ENCODE results near the gene CIDEB.

DNA sequence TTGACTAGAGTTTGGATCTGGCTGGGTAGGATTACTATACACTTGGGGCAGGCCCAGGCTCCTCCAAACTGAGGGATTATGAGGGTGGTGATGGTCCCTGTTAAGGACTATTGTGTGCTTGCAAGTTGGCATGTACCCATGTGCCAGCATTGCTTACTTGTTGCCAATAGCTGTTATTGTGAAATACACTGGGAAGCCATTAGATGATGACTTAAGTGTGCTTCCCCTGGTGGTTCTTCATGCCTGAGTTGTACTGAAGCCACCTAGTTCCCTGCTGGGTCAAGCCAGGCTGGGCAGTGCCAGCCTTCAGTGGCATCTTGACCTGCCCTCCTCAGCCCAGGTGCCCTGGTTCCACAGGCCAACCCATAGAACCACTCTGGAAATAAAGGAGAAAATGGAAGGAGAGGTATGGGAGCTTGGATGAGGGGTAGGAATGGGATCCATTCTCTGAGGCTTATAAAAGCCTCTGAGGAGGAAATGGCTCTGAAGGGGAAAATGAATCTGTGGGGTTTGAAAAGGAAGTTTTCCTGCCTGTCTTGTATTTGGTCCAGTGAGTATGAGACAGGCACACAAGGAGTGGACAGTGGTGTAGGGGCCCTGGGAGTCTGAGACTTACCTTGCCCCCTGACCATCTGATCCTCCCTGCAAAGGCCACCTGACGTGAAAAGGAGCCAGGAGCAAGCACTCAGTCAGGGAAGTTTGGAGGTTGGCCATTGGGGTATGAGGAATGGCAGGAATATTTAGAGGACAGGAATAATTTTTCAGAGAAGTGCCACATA lies 4.2 kb upstream of the CIDEB start:
- TF ChIP-seq TAF1 (IDR thresholded peaks at IDR 0.05; ENCODE audit: low read depth, low read length) (no peak), POLR2A (IDR thresholded peaks at IDR 0.05; ENCODE audit: low read depth, low read length) (no peak), POLR2AphosphoS5 (IDR thresholded peaks at IDR 0.05; ENCODE audit: low read depth, low read length) (no peak)
